GM21619 (cell line): ENCODE data around the gene ADGRL3.

ENCODE experiments used
- ATAC-seq: cut with Tn5 transposase; IDR thresholded peaks from one replicate; pipeline ENCODE4 v1.9.1; 2021; ENCODE audit not compliant: unreplicated experiment

Gene ADGRL3

DNA sequence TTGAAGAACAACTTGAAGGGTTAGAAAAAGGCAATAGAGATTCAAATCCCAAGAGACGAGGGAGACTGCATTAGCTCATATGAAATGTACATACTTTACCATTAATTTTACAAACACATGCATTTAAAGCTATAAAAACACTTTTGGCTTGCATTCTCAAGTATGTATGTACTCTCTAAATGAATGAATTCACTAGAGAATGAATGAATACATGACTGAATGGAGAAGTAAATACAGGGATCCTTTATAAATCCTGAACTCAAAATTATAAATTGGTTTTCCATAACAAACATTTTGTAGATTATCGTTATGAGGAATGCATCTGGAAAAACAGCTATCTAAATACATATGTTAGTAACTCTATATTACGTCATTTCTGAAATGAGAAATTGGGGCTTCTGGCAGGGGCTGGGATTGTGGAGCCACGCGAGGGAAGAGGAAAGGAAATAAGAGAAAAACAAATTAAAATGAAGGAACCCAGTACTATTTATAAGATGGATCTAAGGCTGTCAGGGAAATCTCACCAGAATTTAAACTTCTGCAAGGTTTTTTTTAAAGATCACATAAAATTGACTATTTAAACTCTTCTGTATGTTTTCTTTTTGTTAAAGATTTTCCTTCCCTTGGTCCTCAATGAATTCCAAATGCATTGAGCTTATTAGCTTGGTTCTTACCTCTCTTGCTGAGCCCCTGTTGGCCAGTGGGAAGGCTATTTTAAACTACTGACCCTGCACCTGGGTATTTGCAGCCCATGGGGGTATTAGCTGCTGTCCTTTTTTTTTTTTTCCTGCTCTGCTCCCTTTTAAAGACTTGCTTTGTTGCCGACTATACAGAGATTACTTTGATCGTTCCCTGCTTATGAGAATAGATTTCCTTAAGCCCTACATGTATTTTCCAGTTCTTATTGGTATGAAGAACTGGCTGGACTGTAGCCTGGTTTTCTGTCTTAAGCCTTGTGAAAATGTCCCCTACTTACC is 207.8 kb downstream of the ADGRL3 start:
- ATAC-seq = no peak

DNA sequence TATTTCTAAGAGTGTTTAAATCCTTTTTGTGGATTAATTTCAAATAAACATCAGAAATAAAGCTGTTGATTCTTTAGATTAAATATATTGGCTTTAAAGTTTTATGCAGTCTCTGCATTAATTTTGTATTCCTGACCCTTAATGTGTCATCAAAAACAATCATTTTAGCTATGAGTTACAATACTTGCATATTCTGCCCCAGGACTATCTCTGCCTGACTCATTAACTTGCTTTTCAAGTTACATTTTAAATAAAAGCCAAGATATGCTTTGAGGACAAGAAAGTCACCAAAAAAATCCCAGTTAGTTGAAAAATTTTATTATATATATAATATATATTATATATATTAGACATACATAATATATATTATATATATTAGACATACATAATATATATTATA is 208.7 kb downstream of the ADGRL3 start:
- ATAC-seq = no peak

DNA sequence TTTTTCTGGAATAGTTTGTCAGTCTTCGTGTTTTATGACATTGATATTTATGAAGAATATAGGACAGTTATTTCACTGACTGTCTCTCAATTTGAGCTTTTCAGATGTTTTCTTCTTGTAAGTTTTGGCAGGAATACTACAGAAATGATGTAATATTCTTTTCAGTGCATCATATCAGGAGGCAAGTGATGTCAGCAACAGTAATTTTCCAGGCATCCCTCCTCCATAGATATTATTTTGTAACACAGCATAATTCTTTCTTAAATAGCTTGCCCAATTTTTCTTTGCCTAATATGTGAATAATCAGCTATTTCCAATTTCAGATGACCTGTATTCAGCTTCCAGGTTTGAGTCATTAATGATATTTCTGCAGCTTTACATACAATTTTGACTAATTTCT is 211.1 kb downstream of the ADGRL3 start:
- no peak for ATAC-seq

DNA sequence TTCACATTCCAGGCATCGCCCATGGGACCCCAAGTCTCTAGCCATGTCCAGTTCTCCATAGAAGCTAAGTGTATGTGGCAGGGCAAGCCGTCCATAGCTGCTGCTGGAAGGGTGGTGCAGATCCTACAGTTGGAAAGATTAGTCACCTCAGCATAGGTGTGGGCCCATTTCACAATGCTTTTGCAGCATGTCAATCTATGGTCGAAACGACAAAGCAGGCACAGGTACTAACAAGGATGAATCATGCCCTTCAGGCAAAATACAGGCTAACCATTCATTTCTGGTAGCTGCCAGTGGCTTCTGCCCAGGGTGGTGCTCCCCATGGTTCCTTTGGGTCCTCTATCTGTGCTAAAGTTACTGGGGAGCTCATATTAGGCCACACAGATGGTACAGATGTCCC is 225.2 kb downstream of the ADGRL3 start:
- no peak for ATAC-seq

DNA sequence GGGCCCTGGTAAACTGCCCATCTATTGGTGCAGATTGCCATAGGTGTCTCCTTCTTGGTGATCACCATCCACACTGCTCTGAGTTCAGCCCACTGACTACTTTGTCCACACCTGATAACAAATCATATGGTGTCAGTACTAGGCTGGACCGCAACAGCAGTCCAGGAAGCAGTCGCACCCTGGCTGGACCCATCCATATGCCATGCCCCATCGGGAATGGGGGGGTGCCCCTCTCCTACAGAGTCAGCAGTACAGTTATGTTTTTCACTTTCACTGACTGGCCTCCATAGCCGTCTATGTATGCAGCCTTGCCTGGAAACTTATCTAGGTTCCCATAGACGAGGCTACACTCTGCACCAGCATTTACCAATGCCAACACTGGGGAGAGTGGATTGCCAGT is 226.1 kb downstream of the ADGRL3 start:
- ATAC-seq = no peak

DNA sequence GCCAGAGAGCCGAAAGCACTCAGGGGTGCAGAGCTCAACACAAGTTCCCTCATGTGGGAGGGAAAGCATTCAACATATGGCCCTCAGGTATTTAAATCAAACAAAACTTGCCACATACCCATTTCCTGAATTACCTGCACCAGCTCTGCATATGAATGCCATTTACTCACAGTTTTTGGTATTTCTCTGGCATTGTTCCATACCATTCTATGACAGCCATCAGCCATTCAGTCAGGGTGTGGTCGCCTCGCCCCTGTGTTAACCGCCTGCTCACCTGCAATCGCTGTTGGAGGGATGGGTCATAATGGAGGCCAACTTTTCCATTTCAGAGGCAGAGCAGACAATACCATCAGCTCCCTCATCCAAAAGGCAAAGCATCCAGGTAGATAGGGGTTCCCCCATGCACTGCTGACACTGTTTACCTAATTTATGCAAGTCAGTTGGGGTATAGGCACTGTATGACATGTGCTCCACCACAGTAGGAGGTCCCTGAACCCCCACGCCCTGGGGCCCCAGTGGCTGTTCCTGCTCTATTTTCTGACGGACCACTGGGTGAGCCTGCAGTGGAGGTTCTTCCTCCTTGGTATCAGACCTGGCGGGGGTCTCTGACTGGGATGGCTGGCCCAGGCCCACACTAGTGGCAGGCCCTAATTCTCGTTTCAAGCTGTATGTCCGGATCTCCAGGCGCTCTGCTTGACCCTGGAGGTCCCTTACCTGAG is 227.1 kb downstream of the ADGRL3 start:
- no peak for ATAC-seq

DNA sequence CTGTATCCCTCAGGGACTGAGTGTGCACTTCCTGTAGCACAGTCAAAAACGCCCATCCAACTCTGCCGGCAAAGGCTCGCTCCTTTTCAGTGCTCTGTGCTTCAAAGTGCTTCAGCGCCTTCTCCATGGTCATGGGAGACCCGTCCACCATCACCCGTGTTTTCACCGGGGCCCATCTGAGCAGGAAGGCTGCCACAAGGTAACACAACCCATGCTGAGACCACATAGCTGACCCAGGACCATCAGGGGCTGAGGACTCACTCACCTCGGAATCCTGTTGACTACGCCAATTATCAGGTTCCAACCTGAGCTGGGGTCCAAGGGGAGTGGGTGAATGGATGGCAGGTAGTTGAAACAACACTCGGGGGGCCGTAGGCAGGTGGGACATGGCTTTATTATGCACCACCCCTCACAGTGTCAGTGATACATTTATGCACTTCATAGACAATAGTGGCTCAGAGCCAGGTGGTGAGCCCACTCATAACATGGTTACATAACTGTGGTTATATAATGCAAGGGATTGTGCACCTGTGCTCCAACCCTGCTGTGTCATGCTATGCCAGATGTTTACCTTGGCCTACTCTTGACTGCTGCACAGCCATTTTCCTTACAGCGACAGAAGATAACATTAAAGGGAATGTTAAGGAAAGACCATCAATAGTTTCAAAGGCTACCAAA is 227.8 kb downstream of the ADGRL3 start:
- no peak for ATAC-seq

DNA sequence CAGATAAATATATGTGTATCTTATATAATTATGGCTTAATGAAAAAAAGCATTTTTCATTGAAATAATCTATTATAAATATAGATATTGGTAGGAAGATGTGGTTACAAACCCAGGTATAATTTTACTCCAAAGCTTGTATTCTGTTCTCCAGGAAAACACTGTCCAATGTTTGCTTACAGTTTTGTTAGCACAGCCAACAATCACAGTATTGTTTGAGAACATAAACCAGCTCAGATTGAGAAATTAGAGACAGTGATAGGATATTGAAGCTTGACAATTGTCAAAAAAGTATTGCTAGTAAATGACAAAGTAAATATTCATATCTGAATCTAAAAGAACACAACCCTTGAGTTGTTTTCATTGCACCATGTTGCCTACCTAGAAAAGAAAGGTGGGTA is 228.8 kb downstream of the ADGRL3 start:
- ATAC-seq = no peak

DNA sequence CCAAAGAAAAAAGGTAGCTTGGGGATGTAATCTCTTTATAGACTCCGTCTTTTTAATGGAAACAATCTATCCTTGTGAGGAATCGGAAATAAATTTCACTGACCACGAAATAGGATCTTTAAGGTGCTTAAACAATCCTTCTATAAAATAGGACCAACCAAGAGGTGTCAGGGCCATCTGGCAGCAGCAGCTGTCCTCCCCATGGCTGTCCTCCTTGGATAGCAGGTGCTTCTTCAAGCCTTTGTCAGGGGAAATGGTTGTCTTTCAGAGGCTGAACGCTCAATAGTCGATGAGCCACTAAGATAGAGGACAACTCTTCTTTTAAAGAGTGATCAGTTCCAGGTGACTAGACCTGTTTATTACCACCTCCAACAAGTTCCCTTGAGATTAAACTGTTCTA is 231.0 kb downstream of the ADGRL3 start:
- no peak for ATAC-seq

DNA sequence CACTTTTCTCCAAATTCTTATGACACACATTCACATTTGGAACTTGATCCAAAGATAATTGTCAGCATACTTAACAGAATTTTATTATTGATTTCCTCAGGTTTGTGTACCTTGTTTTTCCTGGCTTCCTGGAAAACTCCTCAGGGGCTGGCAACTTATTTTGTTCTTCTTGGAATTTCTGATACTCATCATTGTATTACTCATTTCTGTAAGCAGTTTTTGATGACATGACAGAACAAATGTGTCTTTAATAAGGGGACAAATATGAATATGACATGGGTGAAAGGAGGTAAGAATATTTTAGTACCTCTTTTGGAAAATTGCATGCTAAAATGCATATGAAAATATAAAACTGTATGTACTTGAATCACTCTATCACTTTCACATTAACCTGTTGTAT is 237.8 kb downstream of the ADGRL3 start:
- no peak for ATAC-seq

DNA sequence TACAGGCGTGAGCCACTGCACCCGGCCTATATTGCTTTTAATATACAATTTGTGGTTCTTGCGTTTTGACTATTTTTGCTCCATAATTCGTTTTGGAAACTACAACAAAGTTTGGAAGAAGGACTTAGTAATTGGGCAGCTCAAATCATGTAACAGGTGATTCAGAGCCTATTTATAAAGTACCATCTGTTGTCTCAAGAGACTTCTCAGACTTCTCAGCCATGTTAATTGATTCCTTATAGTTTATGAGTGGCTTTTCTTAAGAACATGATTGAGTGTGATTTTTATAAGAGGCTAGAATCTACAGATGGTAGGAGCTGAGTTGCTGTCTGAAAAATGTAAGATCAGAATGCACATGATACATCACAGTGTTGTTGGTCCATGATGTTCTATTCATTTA is 240.2 kb downstream of the ADGRL3 start:
- ATAC-seq = no peak

DNA sequence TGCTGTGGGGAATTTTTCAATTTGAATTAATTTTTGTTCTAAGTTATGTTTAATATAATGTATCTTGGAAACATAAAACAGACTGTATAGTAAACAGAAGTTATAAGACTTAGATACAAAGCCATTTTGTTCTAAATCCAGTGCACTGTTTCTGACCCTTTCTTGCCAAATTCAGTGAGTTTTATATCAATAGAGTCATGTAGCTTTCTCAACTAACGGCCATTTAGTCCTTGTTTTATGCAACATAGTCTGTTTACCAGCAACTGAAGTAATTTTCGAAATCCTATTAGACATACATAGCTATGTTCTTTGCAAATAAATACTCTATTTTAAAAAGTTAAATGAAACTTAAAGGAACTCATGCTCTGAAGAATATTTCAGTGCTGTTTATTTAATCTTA is 242.8 kb downstream of the ADGRL3 start:
- ATAC-seq = no peak

DNA sequence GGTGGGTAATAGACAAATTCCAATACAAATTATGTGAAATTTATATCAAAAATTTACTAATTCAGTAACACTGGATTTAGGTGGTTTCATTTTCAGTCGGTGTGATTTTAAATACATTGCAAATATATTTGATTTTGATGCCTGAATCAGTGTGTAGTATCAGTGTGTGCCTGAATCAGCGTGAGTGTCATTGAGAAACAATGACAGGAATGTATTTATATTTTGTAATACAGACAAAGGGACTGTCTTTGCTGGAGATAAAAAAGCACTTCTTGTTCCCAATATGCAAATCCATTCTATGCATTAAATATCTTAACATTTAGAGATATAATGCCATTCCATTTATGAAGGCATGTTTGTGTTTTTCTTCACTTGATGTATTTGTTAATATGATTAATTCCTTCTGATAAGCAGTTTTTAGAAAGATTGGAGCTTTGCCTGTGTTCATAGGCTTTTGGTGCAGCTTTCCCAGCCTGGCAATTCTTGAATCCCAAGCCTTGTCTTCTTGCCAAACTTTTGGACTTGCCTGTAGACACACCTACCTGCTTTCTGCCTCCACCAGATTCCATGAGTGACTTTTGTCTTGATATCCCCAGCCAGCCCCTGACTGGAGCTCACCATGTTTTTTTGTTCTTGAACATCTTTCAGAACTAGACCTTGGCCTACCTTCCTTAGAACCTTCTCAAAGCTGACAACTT is 243.8 kb downstream of the ADGRL3 start:
- ATAC-seq = no peak

DNA sequence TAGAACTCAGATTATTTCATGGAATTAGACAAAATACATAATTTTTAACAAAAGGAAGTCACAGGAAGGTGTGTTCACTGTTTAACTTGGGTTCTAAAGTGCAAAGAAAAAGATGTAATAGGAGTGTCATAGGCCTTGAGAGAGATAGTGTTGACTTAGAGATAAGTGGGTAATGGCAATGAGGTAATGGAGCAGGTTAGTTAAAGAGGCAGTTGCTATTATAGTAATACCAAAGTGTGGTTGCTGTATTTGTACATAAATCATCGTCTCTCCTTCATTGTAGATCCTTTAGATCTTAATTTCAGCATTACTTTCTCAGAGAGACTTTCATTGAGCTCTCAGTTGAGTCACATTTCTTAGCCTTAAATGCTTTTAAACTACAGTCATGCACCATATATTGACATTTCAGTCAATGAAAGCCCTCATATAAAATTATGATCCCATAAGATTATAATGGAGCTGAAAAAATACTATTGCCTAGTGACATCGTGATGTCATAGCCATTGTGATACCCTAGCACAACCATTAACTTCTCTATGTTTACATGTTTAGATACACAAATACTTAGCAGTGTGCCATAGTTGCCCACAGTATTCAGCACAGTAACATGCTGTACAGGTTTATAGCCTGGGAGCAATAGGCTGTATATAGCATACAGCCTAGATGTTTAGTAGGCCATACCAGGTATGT is 245.4 kb downstream of the ADGRL3 start:
- no peak for ATAC-seq

DNA sequence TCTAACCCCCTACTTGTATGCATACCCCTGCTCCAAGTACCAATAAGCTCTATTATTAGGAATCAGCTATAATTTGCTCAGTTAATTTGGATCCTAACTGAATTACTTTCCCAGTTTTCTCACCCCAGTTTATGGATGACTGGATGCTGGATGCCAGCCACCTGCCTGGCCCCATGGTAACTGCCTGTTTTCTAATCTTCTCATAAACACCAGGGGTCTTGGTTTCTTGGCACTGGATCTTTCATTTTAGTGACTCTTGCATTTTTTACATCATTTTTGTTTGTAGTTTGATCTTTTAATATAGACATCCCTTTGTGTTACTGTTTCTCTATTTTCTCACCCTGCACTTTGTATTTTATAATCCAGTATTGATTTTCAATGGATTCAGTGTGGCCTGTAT is 246.8 kb downstream of the ADGRL3 start:
- ATAC-seq = no peak

DNA sequence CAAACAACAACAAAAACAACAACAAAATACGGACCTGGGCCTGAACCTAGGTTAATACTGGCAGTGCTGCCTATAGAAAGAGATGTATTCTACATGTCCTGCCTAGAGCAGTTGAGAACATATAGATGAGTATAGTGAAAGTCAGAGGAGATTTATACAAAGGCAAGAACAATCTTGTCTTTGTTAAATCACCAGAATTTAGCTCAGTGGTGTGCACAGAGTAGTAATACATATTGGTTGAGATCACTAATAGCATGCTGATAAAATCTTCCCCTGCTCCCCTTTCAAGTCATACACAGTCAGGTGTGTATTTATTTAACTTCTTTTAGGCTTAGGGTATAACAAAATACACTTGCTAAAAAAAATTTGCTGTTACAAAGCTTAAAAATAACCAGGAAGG is 247.8 kb downstream of the ADGRL3 start:
- no peak for ATAC-seq

DNA sequence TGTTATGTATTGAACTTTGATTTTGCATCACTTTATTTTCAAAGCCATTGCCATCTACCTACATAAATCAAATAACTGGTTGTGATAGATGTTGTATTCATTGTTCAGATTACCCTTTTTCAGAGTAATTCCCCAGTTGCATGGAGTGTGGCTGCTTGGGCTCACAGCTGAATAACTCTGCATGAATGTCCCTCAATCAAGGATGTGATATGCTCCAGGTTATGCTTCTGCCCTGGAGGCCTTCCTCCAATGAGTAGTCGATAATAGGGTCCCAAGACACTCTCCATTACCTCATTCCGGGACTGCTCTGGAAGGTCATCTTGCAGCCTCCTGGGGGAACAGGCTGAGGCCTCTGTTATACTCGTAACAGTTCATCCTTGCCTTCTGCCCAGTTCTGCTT is 251.8 kb downstream of the ADGRL3 start:
- ATAC-seq = no peak

DNA sequence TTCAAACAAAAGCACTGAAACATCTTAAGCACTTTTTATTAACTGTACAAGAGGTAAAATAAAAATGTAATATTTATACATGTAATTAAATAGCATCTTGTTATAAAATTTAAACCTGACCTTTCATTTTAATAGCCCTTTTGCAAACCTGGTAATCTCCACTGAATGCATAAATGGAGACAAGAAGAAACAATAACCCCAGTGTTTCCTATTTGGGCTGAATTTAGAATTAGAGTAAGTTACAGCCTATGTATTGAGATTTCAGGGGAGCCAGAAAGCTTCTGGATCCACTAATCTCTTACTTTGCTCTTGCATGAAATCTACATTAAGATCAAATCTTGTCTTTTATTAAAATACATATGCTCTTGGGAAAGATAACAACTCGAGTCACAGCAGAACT is 261.8 kb downstream of the ADGRL3 start:
- ATAC-seq = no peak

DNA sequence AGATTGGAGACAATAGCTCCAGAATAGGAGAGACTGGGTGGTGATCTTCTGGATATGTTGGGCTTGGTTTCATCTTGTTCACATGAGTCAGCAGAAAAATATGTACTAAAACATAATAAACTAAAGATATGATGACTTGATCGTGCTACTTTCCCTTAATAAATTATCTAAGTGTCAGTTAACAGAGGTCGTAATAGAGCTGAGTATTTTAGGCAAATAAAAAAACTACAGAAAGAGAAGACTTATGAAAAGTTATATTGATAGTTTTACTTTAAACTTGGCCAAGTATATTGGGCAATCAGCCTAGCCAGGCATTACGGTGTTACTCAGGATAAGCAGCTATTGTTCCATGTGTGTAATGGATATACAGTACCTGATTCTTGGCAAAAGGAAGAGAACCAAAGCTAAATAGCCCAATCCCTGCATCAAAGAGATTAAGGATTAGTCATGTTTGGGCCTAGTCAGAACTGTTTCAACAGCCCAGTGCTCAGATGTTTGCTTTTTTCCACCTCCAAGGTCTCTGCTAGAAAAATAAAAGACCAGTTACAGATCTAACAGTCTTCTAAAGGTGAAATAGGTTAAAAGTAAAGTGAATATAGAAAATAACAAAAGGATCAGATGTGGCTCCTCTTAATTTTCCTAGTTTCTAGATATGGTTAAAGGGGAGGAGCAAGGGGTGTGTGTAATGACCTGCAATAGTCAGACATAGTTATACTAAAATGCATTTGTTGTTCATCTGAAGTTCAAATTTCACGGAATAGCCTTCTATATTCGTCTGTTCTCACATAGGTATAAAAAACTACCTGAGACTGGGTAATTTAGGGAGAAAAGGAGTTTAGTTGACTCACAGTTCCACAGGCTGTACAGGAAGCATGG is 262.6 kb downstream of the ADGRL3 start:
- no peak for ATAC-seq
